ENCODE data around the gene SPRED2.

The SPRED2 gene

GRCh38 chr2:65443509-65444186 is 11.2 kb upstream of the SPRED2 start:
- no peak for DNase-seq (ENCODE audit: low read depth)
- no peak overlapping the region for H3K4me3 ChIP-seq (ENCODE audit: low read depth, low read length)
- TF ChIP-seq CTCF (IDR thresholded peaks at IDR 0.05; ENCODE audit: low read depth, low read length, missing control alignments) = no peak

- peak; percentile 4 for TF ChIP-seq CTCF (IDR thresholded peaks at IDR 0.05; ENCODE audit: low read depth, low read length, missing control alignments)
- DNase-seq (ENCODE audit: low read depth) = no peak
- no peak overlapping the region for H3K4me3 ChIP-seq (ENCODE audit: low read depth, low read length)
Observed at GRCh38 chr2:65442420-65443020, 10.1 kb upstream of the SPRED2 start.

- H3K4me3 ChIP-seq (ENCODE audit: low read depth, low read length) = no peak overlapping the region
- no peak for TF ChIP-seq CTCF (IDR thresholded peaks at IDR 0.05; ENCODE audit: low read depth, low read length, missing control alignments)
Observed at GRCh38 chr2:65438137-65438899, 5.9 kb upstream of the SPRED2 start.

GRCh38 chr2:65437392-65438135 is 5.2 kb upstream of the SPRED2 start:
- no peak for DNase-seq (ENCODE audit: low read depth)
- H3K4me3 ChIP-seq (ENCODE audit: low read depth, low read length) = no peak overlapping the region
- TF ChIP-seq CTCF (IDR thresholded peaks at IDR 0.05; ENCODE audit: low read depth, low read length, missing control alignments) = no peak

More at GRCh38 chr2:65438137-65438899, 5.9 kb upstream of the SPRED2 start:
- no peak for DNase-seq (ENCODE audit: low read depth)

- DNase-seq (ENCODE audit: low read depth) = peak; percentile 83
- no peak for TF ChIP-seq CTCF (IDR thresholded peaks at IDR 0.05; ENCODE audit: low read depth, low read length, missing control alignments)
- H3K4me3 ChIP-seq (ENCODE audit: low read depth, low read length) = peak overlapping the region; percentile 64
Observed at GRCh38 chr2:65436824-65437221, 4.4 kb upstream of the SPRED2 start.

GRCh38 chr2:65436169-65436823 is 3.9 kb upstream of the SPRED2 start:
- H3K4me3 ChIP-seq (ENCODE audit: low read depth, low read length) = peak overlapping the region; percentile 64
- no peak for DNase-seq (ENCODE audit: low read depth)
- TF ChIP-seq CTCF (IDR thresholded peaks at IDR 0.05; ENCODE audit: low read depth, low read length, missing control alignments) = no peak
